SK-N-MC (cell line): Measurements from ENCODE around the gene HES5.
A peak's percentile ranks its signal among the peaks of the same experiment; 100 is the strongest.
"Not testable (repeated sequence)": the region's sequence is repeated elsewhere in the genome, so short reads cannot be mapped to it uniquely, and the experiment has no call there.

ENCODE experiments used
- DNase-seq: peaks from one replicate; pipeline ENCODE4 v3.0.0-alpha.2; 2011; ENCODE audit warnings: low read depth, low spot score
- H3K27ac ChIP-seq: fragments of 200-600 bp; sonication (generic); 2 replicates; pipeline ENCODE4 v1.5.1; 2016; ENCODE audit warnings: mixed run types
- H3K36me3 ChIP-seq: fragments of 200-600 bp; sonication (generic); 2 replicates; pipeline ENCODE4 v1.6.1; 2017; ENCODE audit warnings: antibody characterized with exemption, low read length, mixed read lengths; ENCODE audit not compliant: insufficient read depth
- H3K4me3 ChIP-seq: fragments of 200-600 bp; sonication (generic); 2 replicates; pipeline ENCODE4 v1.5.1; 2016
- H3K9ac ChIP-seq: fragments of 200-600 bp; sonication (generic); 2 replicates; pipeline ENCODE4 v1.8.0; 2017; ENCODE audit warnings: mixed run types, mixed read lengths; ENCODE audit not compliant: insufficient read length
- H3K9me3 ChIP-seq: fragments of 200-600 bp; sonication (generic); 2 replicates; pipeline ENCODE4 v1.6.1; 2017; ENCODE audit warnings: low read depth, mild to moderate bottlenecking, antibody characterized with exemption, low read length, moderate library complexity, mixed read lengths
- EZH2 ChIP-seq: fragments of 200-600 bp; sonication (generic); IDR thresholded peaks from one replicate; pipeline ENCODE4 v1.6.1; 2017; ENCODE audit warnings: antibody characterized with exemption
- FOXP2 ChIP-seq: optimal IDR thresholded peaks from 2 replicates; pipeline ENCODE3; 2011; ENCODE audit warnings: mild to moderate bottlenecking, moderate library complexity; ENCODE audit not compliant: insufficient read depth; ENCODE audit errors: extremely low read length, control extremely low read depth
- POLR2AphosphoS5 ChIP-seq: IDR thresholded peaks from 2 replicates; pipeline ENCODE4 v1.6.1; 2012; ENCODE audit warnings: mild to moderate bottlenecking, low read depth, low read length, borderline replicate concordance

HES5 gene

DNA sequence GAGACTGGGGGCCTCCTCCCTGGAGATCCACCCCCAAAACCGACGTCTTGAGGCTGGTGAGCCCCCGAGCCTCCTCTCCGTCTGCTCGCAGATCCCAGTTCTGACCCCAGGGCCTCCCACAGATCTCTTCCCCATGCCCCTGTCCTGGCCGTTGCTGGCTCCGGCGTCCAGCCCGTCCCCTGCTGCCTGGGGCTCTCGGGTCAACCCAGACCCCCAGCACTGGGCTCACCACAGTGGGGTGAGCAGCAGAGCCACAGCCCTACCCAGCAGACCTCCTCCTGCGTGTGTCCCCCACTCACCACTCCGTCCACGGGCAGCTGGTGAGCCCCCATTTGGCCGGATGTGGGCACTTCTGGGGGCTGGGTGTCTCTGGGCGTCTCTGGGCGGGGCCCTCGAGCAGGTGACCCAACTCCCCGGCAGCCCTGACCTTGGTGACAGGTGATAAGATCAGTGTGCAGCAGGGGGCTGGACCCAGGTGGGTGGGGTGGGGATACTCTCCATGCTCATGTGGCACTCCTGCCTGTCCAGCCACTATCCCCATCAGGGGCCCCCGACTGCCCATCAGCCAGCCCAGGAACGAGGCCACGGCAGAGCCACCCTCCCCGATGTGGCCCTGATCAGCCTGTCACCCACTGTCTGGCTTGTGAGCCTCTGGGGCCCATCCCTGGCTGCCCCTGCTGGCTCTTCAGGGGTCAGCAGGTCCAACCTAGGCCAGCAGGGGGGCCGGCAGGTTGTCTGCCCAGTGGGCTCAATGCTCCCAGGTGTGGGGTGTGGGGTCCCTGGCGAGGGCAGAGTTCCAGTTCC lies 26.8 kb upstream of the HES5 start:
- peak overlapping the region; percentile 79 for H3K4me3 ChIP-seq
- H3K9ac ChIP-seq = peak overlapping the region; percentile 64
- H3K36me3 ChIP-seq = no peaks in the 10 kb centered on the region
- no peak overlapping the region for H3K27ac ChIP-seq
- H3K9me3 ChIP-seq = no peaks in the 10 kb centered on the region
- DNase-seq = no peak
- no peak for TF ChIP-seq EZH2
- no peak for TF ChIP-seq FOXP2
- TF ChIP-seq POLR2AphosphoS5 = no peak

DNA sequence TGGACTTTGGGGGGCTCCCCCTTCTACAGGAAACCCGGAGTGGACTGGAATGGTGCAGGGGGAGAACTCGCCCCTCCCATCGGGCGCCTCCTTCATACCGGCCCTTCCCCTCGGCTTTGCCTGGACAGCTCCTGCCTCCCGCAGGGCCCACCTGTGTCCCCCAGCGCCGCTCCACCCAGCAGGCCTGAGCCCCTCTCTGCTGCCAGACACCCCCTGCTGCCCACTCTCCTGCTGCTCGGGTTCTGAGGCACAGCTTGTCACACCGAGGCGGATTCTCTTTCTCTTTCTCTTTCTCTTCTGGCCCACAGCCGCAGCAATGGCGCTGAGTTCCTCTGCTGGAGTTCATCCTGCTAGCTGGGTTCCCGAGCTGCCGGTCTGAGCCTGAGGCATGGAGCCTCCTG lies 26.2 kb upstream of the HES5 start, which contains the start of gene TNFRSF14:
Gene TNFRSF14 (plus strand): TSS at position 95 of the 401 bp plus-strand sequence. CDS start 294 bp downstream, at position 389.
- Histone ChIP-seq H3K36me3 (no peaks in the 10 kb centered on the region), H3K4me3 (peak within 1 kb of the TSS; percentile 79), H3K27ac (no peak within 1 kb of the TSS), H3K9ac (peak within 1 kb of the TSS; percentile 64), H3K9me3 (no peaks in the 10 kb centered on the region)
- TF ChIP-seq EZH2 (no peak), POLR2AphosphoS5 (no peak), FOXP2 (no peak)
- no peak for DNase-seq

DNA sequence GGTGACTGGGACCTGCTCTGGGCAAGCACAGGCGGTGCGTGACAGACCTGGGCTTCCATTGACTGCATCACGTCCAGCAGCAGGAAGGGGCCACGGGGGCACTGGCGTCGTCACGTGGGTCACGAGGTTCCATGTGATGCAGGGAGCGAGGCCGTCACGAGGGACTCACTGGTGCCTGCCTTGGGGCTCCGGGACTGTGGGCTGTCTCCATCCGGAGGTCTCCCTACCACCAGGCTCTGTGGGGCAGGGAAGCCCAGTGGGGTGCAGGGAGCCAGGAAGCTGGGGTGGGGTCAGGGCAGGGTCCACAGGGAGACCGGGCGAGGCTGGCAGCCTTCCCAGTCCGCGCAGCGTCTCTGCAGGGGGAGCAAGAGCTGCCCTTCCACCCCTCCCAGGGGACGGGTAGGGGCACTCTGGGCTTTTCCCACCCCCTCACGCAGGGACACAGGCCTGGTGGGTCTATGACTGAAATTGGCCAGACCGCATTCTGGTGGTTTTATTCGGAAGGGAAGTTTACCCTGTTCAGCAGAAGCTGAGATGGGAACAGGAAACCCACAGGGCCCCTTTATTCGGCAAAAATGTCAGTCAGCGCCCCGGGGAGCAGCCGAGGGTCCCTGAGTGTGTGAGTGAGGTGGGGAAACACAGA lies 25.7 kb upstream of the HES5 start:
- TF ChIP-seq EZH2 (no peak), FOXP2 (no peak), POLR2AphosphoS5 (no peak)
- Histone ChIP-seq H3K9ac (peak overlapping the region; percentile 64), H3K9me3 (no peaks in the 10 kb centered on the region), H3K27ac (no peak overlapping the region), H3K36me3 (no peaks in the 10 kb centered on the region), H3K4me3 (peak overlapping the region; percentile 79)
- DNase-seq = no peak

DNA sequence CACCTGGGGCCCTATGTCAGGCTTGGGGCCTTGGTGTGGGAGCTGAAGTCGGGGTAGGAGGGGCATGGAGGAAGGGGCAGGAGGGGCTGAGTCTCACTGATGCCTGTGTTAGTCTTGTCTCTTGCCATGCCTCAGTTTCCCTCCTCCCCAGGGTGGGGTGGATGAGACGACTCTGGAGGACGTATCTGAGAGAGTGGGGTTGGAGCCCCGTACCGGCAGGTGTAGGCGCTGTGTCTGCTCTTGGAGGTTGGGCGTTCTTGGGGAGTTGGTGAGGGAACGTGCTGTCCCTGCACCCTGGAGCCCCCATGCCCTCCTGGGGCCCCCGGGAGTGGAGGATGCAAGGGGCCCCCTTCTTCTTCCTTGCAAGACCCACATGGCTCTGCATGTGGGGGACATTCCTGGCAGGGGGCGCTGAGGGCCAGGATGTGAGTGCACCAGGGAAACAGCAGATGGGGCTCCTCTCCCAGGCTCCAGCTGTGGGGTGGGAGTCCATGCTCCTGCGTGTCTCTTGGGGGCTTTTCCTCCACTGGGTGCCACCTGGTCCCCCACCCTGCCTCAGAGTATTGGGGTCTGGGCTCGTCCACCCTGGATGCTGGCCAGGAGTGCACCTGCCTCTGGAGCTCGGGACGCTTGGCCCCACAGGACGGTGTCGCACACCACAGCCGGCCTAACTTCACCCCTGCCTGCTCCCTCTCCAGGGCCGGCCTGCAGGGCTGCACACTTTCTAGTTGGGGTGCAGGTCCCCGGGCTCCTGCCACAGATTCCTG lies 24.7 kb upstream of the HES5 start:
- Histone ChIP-seq H3K27ac (no peak overlapping the region), H3K36me3 (no peaks in the 10 kb centered on the region), H3K9ac (no peak overlapping the region), H3K4me3 (no peak overlapping the region), H3K9me3 (no peaks in the 10 kb centered on the region)
- no peak for DNase-seq
- TF ChIP-seq POLR2AphosphoS5 (no peak), EZH2 (no peak), FOXP2 (no peak)

DNA sequence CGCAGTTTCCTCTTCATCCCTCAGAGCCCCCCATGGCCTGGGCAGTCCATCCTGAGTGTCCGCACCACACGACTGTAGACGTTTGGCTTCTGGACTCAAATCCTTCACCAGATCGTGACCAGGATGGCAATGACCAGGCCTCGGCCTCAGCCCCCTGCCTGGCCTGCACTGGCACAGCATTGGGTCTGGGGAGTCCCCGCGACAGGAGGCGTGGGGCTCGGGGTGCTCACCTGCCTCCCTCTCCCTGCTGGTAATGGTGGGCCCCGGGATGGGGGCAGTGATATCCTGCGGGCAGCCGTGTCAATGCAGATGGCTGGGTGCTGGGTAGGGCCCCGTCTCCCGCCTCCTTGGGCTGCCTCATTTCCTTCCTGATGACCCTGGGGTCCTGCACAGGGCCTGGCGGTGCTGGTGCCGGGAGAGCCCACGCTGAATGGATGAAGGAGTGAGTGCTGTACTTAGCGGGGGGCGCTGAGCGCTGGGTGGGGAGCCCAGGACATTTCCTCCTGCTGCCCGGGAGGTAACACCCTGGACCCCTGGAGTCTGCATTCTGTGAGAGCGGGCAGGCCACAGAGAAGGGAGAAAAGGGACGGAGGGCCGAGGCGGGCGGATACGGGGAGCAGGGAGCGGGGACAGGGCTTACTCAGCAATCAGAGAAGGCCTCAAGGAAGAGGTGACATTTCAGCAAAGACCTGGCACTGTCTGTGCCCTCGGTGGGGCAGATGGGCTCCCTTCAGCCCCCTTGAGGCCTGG lies 24.0 kb upstream of the HES5 start:
- no peaks in the 10 kb centered on the region for H3K9me3 ChIP-seq
- H3K27ac ChIP-seq = no peak overlapping the region
- H3K36me3 ChIP-seq = no peaks in the 10 kb centered on the region
- no peak for DNase-seq
- H3K4me3 ChIP-seq = no peak overlapping the region
- no peak overlapping the region for H3K9ac ChIP-seq
- no peak for TF ChIP-seq EZH2
- no peak for TF ChIP-seq POLR2AphosphoS5
- TF ChIP-seq FOXP2 = no peak

DNA sequence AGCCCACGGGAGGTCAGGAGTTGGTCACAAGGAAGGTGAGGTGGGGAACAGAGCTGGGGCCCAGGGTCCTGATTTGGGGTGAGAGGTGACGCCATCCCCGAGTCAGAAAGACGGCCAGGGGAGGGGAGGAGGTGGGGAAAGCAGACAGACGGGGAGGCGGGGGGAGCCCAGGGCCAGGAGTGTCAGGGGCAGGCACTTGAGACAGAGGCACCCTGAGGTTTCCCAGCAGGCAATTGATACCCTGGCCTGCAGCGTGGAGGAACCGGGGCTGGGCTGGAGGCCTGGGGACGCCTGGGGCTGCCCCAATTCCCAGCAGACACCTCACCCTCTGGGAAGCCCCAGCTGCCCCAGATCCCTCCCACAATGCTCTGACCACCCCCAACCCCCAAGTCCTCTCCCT lies 23.0 kb upstream of the HES5 start:
- not testable (repeated sequence) for H3K9me3 ChIP-seq, DNase-seq, H3K4me3 ChIP-seq, H3K27ac ChIP-seq, H3K9ac ChIP-seq, H3K36me3 ChIP-seq

DNA sequence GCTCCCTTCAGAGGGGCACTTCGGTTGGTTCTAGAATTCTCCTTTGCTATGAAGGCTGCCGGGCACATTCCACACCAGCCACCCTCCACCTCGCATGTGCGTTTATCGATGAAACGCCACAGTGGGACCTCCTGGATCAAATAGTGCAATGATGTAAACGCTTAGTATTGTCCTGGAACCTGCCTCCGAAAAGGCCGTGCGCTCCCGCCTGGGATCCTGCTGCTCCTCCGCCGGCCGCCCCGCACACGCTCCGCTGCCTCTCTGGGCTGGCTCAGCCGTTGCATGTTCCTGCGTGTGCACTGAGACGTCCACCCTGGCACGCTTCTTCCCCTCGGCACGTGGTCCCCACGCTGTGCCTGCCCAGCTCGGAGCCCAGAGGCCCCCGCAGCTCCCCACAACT lies 22.1 kb upstream of the HES5 start:
- no peak overlapping the region for H3K4me3 ChIP-seq
- no peak overlapping the region for H3K9ac ChIP-seq
- no peak overlapping the region for H3K27ac ChIP-seq
- DNase-seq = no peak
- H3K36me3 ChIP-seq = no peaks in the 10 kb centered on the region
- H3K9me3 ChIP-seq = no peaks in the 10 kb centered on the region
- TF ChIP-seq FOXP2 (no peak), POLR2AphosphoS5 (no peak), EZH2 (no peak)

DNA sequence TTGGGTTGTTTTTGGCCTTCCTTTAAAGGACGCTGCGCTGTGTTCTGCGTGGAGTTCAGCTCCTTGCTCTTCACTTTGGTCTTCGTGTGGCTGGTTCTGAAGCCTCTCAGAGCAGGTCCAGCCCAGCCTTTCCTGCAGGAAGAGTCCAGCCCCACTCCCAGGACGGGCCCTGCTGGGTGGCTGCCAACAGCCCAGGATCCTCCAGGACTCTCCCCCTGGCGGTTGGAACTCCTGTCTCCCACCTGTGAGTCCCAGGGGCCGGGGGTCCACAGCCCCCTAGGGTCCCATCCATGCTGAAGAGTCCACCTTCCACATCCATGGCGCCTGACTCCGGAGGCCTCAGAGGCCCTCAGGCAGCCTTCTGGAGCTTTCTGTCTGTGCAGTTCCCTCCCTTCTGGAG lies 21.5 kb upstream of the HES5 start:
- H3K9me3 ChIP-seq, DNase-seq, H3K4me3 ChIP-seq, H3K36me3 ChIP-seq, H3K27ac ChIP-seq, H3K9ac ChIP-seq: not testable (repeated sequence)

DNA sequence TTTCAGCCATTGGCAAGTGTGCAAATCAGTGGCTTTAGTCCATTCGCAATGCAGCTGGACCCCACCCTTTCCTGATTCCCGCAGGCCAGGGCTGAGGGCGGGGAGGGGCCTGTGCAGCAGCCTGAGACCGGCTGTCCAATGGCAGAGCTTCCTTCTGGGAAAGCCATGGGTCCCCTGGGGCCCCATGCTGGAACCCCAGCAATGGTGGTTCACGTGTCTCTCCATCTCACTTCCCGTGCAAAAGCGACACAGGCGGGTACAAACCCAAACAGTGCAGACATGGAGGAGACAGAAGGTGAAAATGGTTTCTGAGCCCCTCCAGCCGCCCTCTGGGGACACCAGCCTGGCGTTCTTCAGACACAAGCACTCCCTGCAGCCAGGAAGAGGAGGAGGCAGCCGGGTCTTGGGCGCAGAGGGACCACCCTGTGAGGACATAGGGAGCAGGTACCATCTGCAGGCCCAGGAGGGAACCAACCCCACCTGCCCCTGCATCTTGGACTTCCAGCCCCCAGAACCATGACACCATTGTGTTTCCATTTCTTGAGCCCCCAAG lies 20.3 kb upstream of the HES5 start:
- not testable (repeated sequence) for H3K4me3 ChIP-seq, H3K9me3 ChIP-seq, H3K27ac ChIP-seq, DNase-seq, H3K9ac ChIP-seq, H3K36me3 ChIP-seq

DNA sequence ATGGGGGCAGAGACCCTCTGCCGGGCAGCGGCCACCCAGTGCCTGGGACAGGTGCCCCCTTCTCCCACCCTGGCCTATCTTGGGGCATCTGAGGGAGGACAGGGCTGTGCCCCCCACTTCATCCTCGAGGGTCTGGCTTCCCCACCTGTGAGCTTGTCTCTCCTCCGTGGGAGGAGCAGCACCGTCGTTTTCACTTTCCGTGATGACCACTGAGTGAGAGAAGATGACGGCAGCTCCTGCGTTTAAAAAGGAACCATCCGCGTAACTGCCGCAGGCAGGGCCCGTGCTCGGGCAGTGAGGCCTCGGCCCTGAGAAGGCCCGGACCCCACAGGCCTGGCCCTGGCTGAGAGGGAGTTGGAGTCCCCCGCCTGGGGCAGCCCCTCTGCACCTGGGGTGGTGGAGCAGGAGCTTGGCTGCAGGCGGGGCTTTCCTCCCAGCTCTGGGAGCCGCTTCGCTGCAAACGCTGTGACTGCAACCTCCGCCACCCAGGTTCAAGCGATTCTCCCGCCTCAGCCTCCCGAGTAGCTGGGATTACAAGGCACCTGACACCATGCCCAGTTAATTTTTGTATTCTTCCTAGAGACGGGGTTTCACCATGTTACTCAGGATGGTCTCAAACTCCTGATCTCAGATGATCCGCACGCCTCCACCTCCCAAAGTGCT lies 19.4 kb upstream of the HES5 start:
- not testable (repeated sequence) for H3K27ac ChIP-seq, H3K4me3 ChIP-seq, H3K36me3 ChIP-seq, DNase-seq, H3K9me3 ChIP-seq, H3K9ac ChIP-seq
